GM12878 (cell line): ENCODE measurements around the gene THAP4. TPM values are rescaled to one million over a fixed set of nuclear protein-coding genes. Genes with fewer than 3 reads are reported as not detected.

Experiments
- ATAC-seq: fragments of 200-7000 bp; cut with Tn5 transposase; 3 replicates; pipeline ENCODE4 v1.9.1; 2020; ENCODE audit warnings: mild to moderate bottlenecking, moderate library complexity
- BruUV-seq: library from RNA; stranded (reverse); fragments of 400-500 nt; replicated peaks from 2 replicates; lab custom pipeline; 2021; lab: Mats Ljungman, UMichigan
- CTCF ChIA-PET: fragments of 300-600 bp; sonication (Branson Sonifier 250); formaldehyde crosslinking; extraction: SDS; loops from one replicate; lab custom pipeline; 2021; ENCODE audit warnings: inconsistent platforms; lab: Yijun Ruan, JAX
- POLR2A ChIA-PET: fragments of 350-600 bp; formaldehyde crosslinking; extraction: SDS; loops from one replicate; lab custom pipeline; 2021; ENCODE audit warnings: inconsistent platforms; lab: Charles Lee
- RAD21 ChIA-PET: fragments of 300-600 bp; sonication (Branson Sonifier 250); formaldehyde crosslinking; loops from one replicate; lab custom pipeline; 2023; ENCODE audit warnings: antibody characterized with exemption; ENCODE audit not compliant: unreplicated experiment; lab: Charles Lee
- SMC1A ChIA-PET: fragments of 300-600 bp; sonication (Branson Sonifier 250); formaldehyde crosslinking; loops from one replicate; lab custom pipeline; 2023; ENCODE audit not compliant: unreplicated experiment, uncharacterized antibody; lab: Charles Lee
- DNase-seq: peaks from one replicate; pipeline ENCODE4 v3.0.0-alpha.2; 2011; ENCODE audit warnings: low read depth, low spot score
- FAIRE-seq: peaks from 3 replicates; lab custom pipeline; 2011; peaks lifted over from hg19 to GRCh38; lab: Jason Lieb, UNC
- H2AFZ ChIP-seq: 2 replicates; pipeline ENCODE4 v1.6.0; 2011; ENCODE audit warnings: low read depth, low read length, control low read depth; ENCODE audit not compliant: control insufficient read depth
- H3K27ac ChIP-seq: 2 replicates; pipeline ENCODE4 v1.5.1; 2011; ENCODE audit warnings: control low read depth; ENCODE audit not compliant: control insufficient read depth, insufficient read depth
- H3K27me3 ChIP-seq, 2 experiments: replicated peaks in 1 of 2; 2 replicates each; pipeline versions ENCODE4 v1.6.0 to v1.6.1; 2011; ENCODE audit warnings: low read length in 1 of 2; ENCODE audit not compliant: control insufficient read depth in 2 of 2, insufficient read depth in 2 of 2
- H3K36me3 ChIP-seq, 2 experiments: 2 replicates each; pipeline ENCODE4 v1.5.1; 2011; ENCODE audit warnings: low read length in 1 of 2; ENCODE audit not compliant: control insufficient read depth in 2 of 2, insufficient read depth in 2 of 2
- H3K4me1 ChIP-seq: 2 replicates; pipeline ENCODE4 v1.6.1; 2011; ENCODE audit warnings: mild to moderate bottlenecking, low read length, moderate library complexity, mixed read lengths; ENCODE audit not compliant: control insufficient read depth, insufficient read depth
- H3K4me2 ChIP-seq: 2 replicates; pipeline ENCODE4 v1.6.0; 2011; ENCODE audit warnings: control low read depth; ENCODE audit not compliant: control insufficient read depth, insufficient read depth
- H3K4me3 ChIP-seq: fragments of 200-600 bp; sonication (generic); 2 replicates; pipeline ENCODE4 v1.5.1; 2016
- H3K79me2 ChIP-seq: 2 replicates; pipeline ENCODE4 v1.6.0; 2011; ENCODE audit warnings: low read length; ENCODE audit not compliant: control insufficient read depth, insufficient read depth
- H3K9ac ChIP-seq: 2 replicates; pipeline ENCODE4 v1.8.0; 2011; ENCODE audit warnings: low read length, control low read depth, mixed read lengths; ENCODE audit not compliant: control insufficient read depth, insufficient read depth
- H3K9me3 ChIP-seq: replicated peaks from 3 replicates; pipeline ENCODE4 v1.5.1; 2011; ENCODE audit warnings: mild to moderate bottlenecking, low read length; ENCODE audit not compliant: control insufficient read depth, insufficient read depth
- H4K20me1 ChIP-seq: 2 replicates; pipeline ENCODE4 v1.6.0; 2011; ENCODE audit not compliant: control insufficient read depth, insufficient read depth
- NFYB ChIP-seq: IDR thresholded peaks from 2 replicates; pipeline ENCODE4 v1.6.1; 2011; ENCODE audit warnings: low read depth, mild to moderate bottlenecking, low read length, improper control_type of control experiment, moderate library complexity; ENCODE audit not compliant: insufficient read depth
- SIX5 ChIP-seq: IDR thresholded peaks from 2 replicates; pipeline ENCODE4 v1.6.1; 2011; ENCODE audit warnings: mild to moderate bottlenecking, low read depth, low read length, moderate library complexity; ENCODE audit not compliant: severe bottlenecking
- USF2 ChIP-seq: IDR thresholded peaks from 2 replicates; pipeline ENCODE4 v1.6.1; 2011; ENCODE audit warnings: low read depth, low read length, improper control_type of control experiment, borderline replicate concordance
- ZNF24 ChIP-seq: fragments of 450-650 bp; IDR thresholded peaks from 2 replicates; pipeline ENCODE4 v1.6.1; 2017; ENCODE audit warnings: antibody characterized with exemption, mild to moderate bottlenecking
- WGBS: methylation state at CpG from one replicate; pipeline ENCODE4 v1.1.6; 2016; ENCODE audit warnings: low lambda C conversion rate; ENCODE audit not compliant: insufficient replicate concordance, insufficient coverage; ENCODE audit errors: missing lambda C conversion rate; 5-methylcytosine and 5-hydroxymethylcytosine counted together
- in situ Hi-C: fragments of 300-500 bp; cut with MboI; formaldehyde crosslinking; loops from 9 replicates; pipeline ENCODE4 v1.14.3; 2018; ENCODE audit warnings: mixed read lengths
- intact Hi-C: fragments of 100-400 bp; cut with micrococcal nuclease; formaldehyde crosslinking; loops from one replicate; pipeline ENCODE4 v1.14.2; 2022; ENCODE audit not compliant: unreplicated experiment
- polyA plus RNA-seq, 11 experiments: library from polyadenylated mRNA; depleted of rRNA in 4 of 11; unstranded in 6 of 11; stranded (reverse) in 5 of 11; fragments of >200 nt; fragmentation: Nextera tagmentation in 4 of 11; fragmentation: Illumina TruSeq in 1 of 11; extraction: Ambion mirVana in 4 of 11; extraction: Trizol in 1 of 11; gene quantifications; 1 replicate in 1 of 11; 2 replicates in 10 of 11; pipeline versions ENCODE4 v1.2.1 to v1.2.3, GENCODE V29; 2011 to 2016; ENCODE audit warnings: inconsistent platforms in 2 of 11, missing spikeins in 2 of 11, low read depth in 1 of 11
- total RNA-seq, 4 experiments: library from RNA; depleted of rRNA in 3 of 4; stranded (reverse); fragments of >200 nt in 3 of 4; fragmentation: Illumina TruSeq in 1 of 4; extraction: Trizol in 1 of 4; gene quantifications; 2 replicates each; pipeline versions ENCODE4 v1.2.1 to v1.2.3, GENCODE V29; 2013 to 2021
- TF ChIP-seq, protein P1 (sequence below): IDR thresholded peaks from 2 replicates; pipeline ENCODE4 v1.6.1; 2011; ENCODE audit warnings: borderline replicate concordance, low read depth, mild to moderate bottlenecking, moderate library complexity, mixed read lengths, low read length; ENCODE audit not compliant: insufficient read depth; ENCODE audit errors: extremely low read length

Gene THAP4
- total and polyA plus RNA-seq, 10 of the 15 experiments (the other 5 are each of a cell fraction or from before 2014, with no cell fraction given): 12.9 to 67.7 (median 44.5) TPM

DNA sequence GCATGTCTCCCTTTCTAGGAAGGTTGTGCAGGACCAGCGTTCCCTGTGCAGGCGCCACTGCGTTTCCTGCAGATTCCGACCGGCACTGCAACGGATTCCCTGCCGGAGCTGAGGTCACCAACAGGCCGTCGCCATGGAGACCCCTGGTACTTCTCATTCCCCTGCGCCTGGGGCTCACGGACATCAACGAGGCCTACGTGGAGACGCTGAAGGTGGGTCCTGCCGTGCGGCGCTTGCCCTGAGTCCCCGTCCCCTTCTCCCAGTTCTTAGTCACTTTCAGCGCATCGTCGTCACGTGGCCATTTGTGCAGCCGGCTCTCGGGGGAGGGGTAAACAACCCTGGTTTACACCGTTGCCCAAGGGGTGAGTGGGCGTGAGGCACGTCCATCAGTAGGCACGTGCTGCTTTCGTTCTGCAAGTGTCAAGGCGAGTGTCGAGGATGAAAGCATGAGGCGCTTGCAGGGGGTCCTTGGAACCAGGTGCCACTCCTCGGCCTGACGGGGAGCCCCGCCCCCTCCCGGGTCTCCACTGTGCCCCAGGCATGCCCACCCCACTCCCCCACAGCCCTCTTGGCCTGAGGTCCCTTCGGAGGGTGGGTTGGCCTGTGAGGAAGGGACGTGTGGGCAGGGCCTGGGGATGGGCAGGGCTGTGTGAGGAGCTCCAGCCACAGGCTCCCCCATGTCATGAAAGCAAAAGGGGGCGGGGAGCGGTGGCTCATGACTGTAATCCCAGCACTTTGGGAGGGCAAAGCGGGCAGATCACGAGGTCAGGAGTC is 29.9 kb upstream of the THAP4 start:
- ChIA-PET SMC1A (no interaction called here), RAD21 (no interaction called here)
- H3K79me2 ChIP-seq: no peaks in the 10 kb centered on the region

More for the DNA sequence above, 29.9 kb upstream of the THAP4 start:
- no peak overlapping the region for H2AFZ ChIP-seq
- peaks cover under 1 to 7% of the 10 kb centered on the region in 2 experiments; a peak in 3 of 4 replicates for H3K36me3 ChIP-seq
- H3K4me3 ChIP-seq: no peak overlapping the region
- FAIRE-seq (no peak), DNase-seq (no peak), ATAC-seq (no peak)
- WGBS: 91% methylated on average over 41 of the region's 42 CpGs
- H3K27ac ChIP-seq: no peak overlapping the region
- intact Hi-C loops (no loop called here), in situ Hi-C loops (no loop called here)
- no peak for TF ChIP-seq SIX5
- TF ChIP-seq USF2: no peak
- no peak for TF ChIP-seq NFYB
- TF ChIP-seq ZNF24: no peak
- TF ChIP-seq, protein P1, sequence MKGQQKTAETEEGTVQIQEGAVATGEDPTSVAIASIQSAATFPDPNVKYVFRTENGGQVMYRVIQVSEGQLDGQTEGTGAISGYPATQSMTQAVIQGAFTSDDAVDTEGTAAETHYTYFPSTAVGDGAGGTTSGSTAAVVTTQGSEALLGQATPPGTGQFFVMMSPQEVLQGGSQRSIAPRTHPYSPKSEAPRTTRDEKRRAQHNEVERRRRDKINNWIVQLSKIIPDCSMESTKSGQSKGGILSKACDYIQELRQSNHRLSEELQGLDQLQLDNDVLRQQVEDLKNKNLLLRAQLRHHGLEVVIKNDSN: no peak
- ChIA-PET POLR2A (no interaction called here), CTCF (no interaction called here)
- H4K20me1 ChIP-seq: no peaks in the 10 kb centered on the region
- no peaks in the 10 kb centered on the region for H3K4me1 ChIP-seq
- no TSS peak for BruUV-seq
- H3K27me3 ChIP-seq: no peaks in the 10 kb centered on the region
- no peak overlapping the region for H3K9ac ChIP-seq
- H3K4me2 ChIP-seq: no peak overlapping the region
- H3K9me3 ChIP-seq: no peaks in the 10 kb centered on the region
